Daoy (cell line): Measurements from ENCODE around the gene EPM2AIP1. TPM values are rescaled to one million over a fixed set of nuclear protein-coding genes. Genes with fewer than 3 reads are reported as not detected.
"Not testable (repeated sequence)": the region's sequence is repeated elsewhere in the genome, so short reads cannot be mapped to it uniquely, and the experiment has no call there.

Experiments used
- DNase-seq: peaks from one replicate; pipeline ENCODE4 v3.0.0-alpha.2; 2015; ENCODE audit warnings: low read depth
- total RNA-seq: library from RNA; depleted of rRNA; stranded (reverse); fragments of >200 nt; shearing (Covaris generic); gene quantifications from 2 replicates; pipeline ENCODE4 v1.2.3, GENCODE V29; 2014; rRNA removed

Gene EPM2AIP1
- total RNA-seq: 4.7 and 9.4 TPM in 2 replicates

DNA sequence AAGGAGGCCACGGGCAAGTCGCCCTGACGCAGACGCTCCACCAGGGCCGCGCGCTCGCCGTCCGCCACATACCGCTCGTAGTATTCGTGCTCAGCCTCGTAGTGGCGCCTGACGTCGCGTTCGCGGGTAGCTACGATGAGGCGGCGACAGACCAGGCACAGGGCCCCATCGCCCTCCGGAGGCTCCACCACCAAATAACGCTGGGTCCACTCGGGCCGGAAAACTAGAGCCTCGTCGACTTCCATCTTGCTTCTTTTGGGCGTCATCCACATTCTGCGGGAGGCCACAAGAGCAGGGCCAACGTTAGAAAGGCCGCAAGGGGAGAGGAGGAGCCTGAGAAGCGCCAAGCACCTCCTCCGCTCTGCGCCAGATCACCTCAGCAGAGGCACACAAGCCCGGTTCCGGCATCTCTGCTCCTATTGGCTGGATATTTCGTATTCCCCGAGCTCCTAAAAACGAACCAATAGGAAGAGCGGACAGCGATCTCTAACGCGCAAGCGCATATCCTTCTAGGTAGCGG is at the start of gene EPM2AIP1:
Gene EPM2AIP1, minus strand, starts transcription at position 326 of the 520 bp plus-strand sequence. Its CDS starts 54 bp downstream, at position 272.
- peak; percentile 99 for DNase-seq

DNA sequence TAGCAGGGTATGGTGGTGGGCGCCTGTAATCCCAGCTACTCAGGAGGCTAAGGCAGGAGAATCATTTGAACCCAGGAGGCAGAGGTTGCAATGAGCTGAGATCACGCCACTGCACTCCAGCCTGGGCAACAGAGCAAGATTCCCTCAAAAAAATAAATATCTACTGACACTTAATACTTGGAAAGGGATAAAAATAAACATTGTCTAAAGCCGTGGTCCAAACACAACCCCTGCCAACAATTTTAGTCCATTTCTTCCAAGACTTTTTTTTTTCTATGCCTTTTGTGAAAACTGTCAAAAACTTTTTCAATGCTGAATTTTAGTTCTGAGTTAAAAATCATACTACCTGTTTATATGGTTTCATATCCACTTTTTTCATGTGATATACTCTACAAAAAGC is 49.8 kb upstream of the EPM2AIP1 start:
- DNase-seq: not testable (repeated sequence)

DNA sequence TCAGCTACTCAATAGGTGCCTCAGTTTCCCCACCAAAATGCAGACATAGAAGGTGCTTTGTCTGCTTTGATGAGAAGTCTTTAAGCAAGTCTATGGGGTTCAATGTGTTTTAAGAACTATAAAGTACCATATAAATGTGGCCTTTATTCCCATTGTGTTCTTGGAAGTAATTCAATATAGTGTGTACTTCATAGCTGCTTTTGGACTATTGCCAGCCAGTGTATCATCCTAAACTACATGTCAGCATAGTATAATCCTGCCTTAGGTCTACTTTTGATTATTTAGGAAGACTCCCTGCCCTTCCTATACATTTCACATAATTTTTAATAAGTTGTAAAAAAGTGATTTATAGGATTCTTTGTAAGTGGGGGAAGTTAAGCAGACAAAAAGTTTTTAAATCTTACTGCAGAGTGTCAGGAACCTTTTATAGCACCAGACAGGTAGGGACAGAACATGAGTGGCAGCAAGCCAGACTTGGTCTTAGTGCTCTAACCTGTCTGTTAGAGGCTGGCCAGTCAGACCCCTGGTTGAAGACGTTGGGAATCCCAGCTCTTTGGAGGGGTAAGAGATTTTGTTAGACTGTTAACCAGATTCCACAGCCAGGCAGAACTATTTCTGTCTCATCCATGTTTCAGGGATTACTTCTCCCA is 48.7 kb upstream of the EPM2AIP1 start:
- DNase-seq: no peak

DNA sequence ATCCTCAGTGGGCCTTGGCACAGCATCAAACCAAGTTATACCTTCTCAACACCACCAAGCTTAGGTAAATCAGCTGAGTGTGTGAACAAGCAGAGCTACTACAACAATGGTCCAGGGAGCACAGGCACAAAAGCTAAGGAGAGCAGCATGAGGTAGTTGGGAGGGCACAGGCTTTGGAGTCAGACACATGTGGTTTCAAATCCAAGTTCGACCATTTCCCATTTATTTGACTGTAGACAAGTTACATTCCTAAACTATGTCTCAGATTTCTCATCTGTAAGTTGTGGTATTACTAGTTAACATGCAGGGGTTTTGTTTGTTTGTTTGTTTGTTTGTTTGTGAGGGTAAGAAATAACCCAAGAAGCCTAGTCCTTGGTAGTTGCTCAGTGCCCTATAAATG is 47.3 kb upstream of the EPM2AIP1 start:
- no peak for DNase-seq

DNA sequence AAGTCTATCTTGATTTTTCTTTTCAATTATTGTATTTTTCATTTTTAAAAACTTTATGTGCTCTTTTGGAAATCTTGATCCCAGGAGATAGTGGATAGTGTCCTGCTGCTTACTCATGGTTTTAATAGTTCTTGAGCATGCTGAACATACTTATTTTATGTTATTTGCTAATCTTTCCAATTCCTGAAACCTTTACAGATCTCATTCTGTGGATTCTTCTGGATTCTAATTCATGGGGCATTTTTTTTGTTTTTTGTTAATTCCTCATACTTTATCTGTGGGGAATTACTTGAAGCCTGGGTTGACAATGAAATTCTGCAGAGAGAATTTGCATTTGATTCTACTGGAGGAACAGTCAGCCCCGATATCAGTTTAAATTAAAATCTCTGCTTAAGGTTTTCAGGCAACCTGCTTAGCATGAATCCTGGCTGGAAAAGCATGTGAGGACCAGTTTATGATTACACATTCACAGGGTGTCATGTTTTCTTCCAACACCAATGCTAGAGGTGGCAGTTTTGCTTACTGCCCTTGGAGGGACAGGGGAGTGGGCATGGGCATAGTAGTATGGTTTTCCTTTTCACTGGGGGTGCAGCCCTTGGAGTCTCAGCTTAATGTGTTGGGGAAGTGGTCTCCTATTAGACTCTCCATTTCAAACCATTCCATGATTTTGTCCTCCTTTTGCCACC is 46.4 kb upstream of the EPM2AIP1 start:
- DNase-seq: no peak

DNA sequence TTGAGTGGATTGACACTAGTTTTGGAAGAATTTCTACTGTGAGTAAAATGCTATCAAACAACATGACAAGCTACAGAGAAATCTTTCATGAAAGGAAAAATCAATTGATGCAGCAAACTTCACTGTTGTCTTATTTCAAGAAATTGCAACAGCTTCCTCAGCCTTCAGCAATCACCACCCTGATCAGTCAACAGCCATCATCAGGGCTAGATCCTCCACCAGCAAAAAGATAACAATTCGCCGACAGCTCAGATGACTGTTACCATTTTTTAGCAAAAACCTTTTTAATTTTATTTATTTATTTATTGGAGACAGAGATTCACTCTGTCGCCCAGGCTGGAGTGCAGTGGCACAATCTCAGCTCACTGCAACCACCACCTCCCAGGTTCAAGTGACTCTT is 44.4 kb upstream of the EPM2AIP1 start:
- DNase-seq: no peak

DNA sequence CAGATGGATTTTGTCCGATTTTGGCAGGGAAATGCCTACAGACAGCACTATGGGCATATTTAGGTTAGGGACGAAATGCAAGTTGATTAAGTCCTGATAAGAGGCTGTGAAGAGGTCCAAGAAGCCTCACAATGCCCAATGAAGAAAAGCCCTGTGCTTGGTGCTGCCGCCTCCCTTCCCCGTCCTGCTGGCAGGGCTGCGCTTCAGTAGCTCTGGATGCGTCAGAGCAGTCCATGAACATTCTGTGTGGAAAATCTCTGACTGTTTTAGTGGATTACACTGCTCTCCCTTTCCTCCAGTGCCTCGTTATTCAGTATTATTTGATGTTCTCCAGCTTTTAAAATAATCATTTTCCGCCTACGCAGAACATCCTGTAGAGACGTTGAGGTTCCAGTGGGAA is 40.0 kb upstream of the EPM2AIP1 start:
- no peak for DNase-seq

DNA sequence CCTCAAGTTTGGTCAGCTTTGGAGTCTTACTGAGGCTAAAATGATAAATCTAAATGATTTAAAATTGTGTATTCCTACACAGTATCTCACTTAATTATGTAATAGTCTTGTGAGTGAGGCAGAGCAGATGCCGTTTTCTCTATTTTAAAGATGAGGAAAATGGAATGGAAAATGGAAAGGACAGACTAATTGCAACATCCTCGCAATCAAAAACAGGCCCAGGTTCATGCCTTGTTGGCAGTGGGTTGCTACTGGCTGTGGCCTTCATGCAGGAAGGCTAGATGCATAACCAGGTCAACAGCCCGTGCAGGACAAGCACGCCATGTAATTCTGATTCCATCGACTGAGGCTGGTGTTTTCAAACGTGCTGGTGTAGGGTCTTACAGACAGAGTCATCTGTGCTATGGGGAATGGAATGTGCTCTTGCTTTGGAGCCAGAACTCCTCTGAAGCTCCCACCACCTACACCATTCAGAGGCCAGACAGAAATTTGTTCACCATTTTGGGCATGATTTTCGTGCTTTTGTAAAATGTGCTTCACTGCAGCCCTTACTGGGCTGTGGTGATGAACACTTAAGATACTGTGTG is 38.3 kb upstream of the EPM2AIP1 start:
- DNase-seq: no peak

DNA sequence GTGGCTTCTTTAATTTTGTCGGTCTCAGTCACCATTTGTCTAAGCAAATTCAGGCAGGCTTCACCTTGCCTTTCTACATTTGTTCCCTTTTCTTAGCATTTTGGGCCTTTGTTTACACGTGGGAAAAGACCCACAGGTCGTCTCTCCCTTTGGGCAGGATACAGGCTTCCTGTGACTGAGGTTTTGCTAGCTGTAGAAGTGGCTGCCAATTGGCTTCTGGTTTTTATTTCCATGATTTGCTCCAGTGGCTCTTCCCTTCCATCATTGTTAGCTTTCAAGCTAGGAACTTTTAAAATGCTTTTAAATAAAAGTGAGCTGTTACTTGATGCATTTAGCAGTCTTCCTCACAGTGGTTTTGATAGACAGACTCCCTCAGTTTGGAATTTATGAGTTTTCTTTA is 37.7 kb upstream of the EPM2AIP1 start:
- no peak for DNase-seq

DNA sequence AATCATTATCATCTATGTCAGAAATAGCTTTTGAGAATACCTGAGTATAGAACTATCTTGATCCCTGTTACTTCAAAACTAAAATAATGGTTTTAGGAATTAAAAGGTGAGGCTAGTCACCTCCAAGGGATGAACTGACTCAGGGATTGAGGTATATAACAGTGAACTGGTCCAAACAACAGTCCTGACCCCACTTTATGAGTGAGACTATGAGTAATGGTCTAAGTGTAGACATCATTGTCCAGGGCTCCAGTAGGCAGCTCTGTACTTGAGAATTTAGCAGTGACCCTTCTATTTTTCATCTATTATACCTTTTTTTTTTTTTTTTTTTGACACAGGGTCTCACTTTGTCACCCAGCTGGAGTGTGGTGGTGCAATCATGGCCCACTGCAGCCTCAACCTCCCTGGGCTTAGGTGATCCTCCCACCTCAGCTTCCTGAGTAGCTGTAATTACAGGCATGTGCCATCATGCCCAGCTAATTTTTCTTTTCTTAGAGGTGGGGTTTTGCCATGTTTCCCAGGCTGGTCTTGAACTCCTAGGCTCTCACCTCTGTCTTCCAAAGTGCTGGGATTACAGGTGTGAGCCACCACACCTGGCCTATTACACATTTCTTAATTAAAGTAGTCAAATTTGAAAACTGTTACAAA is 36.7 kb upstream of the EPM2AIP1 start:
- DNase-seq: no peak

DNA sequence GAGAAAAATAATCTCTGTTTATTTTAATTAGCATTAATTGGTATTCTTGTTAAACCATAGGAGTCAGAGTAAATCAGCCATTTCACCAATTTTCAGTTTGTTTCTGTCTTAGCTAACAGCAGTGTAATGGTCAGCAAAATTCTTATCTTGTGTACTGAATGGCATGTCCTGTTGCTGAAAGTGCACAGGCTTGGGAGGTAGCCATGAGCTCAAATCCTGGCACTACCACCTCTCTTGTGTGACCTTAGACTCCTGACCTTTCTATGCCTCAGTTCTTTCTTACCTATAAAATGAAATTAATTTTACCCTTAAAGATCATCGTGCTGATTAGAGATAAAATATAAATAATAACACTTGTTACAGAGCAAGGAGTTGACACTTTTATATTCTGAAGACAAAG is 36.2 kb upstream of the EPM2AIP1 start:
- DNase-seq: no peak

DNA sequence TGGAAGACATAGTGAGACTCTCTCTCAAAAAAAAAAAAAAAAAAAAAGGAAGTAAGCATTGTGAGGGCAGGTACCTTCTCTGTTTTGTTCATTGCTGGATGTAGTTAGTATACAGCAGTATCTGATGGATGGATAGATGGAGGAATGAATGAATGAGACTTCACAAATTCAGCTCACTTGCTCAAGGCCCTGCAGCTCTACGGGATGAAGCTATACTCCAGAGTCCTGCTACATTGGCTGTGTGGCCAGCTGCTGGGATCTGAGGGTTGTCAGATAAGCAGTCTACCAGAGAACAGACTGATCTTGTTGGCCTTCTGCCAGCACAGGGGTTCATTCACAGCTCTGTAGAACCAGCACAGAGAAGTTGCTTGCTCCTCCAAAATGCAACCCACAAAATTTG is 35.4 kb upstream of the EPM2AIP1 start:
- no peak for DNase-seq

DNA sequence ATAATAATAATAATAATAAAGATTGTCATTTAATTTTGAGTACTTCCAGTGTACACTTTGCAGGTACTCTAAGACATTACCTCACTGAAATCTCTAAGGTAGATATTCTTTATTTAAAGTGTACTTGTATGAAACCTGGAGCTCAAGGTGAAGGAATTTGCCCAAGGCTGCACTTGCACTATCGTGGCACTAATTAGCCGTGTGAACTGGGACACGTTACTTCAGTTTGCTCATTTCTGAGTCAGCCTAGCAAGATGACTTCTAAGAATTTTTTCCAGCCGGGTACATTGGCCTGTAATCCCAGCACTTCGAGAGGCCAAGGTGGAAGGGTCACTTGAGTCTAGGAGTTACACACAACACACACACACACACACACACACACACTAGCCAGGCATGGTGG is 33.9 kb upstream of the EPM2AIP1 start:
- DNase-seq: no peak

DNA sequence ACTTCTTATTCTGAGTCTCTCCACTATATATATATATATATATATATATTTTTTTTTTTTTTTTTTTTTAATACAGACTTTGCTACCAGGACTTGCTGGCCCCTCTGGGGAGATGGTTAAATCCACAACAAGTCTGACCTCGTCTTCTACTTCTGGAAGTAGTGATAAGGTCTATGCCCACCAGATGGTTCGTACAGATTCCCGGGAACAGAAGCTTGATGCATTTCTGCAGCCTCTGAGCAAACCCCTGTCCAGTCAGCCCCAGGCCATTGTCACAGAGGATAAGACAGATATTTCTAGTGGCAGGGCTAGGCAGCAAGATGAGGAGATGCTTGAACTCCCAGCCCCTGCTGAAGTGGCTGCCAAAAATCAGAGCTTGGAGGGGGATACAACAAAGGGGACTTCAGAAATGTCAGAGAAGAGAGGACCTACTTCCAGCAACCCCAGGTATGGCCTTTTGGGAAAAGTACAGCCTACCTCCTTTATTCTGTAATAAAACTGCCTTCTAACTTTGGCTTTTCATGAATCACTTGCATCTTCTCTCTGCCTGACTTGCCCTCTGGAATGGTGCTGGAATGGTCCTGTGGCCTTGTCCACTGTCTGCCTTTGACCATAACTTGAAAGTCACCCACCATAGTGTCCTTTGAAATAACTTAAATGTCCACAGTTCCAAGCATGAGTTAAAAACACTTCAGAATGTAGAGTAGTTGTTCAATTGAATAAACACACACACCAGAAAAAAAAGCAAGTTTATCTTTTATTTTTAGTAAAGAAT is 32.8 kb upstream of the EPM2AIP1 start:
- DNase-seq: no peak

DNA sequence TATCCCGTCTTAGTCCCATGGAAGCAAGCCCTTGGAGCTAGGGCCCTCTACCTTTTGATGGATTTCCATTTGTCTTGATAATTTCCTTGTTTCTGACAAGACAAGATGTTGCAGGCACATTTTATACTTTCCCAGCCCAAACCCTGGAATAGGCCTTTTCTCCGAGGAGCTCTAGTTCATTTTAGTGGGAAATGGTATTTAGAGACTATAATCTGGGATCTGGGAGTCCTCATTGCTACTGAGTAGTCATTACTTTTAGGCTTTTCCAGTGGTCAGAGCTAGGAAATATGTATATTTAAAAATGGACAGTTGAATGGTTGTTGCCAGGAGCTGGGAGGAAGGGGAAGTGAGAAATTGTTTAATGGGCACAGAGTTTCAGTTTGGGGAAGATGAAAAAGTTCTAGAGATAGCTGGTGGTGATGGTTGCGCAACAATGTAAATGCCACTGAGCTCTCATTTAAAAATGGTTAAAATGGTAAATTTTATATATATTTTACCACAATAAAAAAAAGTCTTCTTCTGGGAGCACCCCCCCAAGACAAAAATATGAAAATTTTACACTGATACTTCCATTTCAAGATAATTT is 32.0 kb upstream of the EPM2AIP1 start:
- no peak for DNase-seq

DNA sequence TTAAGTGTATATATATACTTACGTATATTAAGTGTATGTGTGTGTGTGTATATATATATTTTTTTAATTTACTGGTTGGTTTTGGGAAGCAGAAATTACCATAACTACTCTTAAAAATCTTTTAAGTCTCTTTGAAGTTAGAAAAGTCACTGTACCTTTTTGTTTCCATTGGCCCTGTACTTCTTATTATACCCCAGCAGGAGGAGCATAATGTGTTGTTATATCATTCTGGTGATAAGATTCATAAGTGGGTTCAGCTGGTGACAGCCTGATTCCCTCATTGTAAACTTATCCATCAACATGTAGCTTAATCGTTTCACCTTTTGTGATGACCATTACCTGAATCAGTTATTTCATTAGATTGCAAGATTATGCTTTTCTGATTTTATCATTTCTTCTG is 31.2 kb upstream of the EPM2AIP1 start:
- no peak for DNase-seq

DNA sequence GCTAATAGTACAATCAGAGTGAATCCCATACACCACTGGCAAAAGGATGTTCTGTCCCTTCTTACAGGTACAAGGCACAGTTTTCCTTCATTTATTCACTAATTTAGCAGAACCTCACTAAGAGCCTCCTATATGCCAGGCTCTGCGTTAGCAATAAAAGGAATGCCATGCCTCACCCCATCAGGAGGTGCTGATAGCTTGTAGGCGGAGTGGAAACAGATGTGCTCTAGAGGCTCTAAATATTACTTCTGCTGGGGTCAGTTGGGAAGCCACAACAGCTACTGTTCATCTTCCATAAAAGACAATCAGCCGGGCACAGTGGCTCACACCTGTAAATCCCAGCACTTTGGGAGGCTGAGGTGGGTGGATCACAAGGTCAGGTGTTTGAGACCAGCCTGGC is 24.8 kb upstream of the EPM2AIP1 start:
- DNase-seq: no peak

DNA sequence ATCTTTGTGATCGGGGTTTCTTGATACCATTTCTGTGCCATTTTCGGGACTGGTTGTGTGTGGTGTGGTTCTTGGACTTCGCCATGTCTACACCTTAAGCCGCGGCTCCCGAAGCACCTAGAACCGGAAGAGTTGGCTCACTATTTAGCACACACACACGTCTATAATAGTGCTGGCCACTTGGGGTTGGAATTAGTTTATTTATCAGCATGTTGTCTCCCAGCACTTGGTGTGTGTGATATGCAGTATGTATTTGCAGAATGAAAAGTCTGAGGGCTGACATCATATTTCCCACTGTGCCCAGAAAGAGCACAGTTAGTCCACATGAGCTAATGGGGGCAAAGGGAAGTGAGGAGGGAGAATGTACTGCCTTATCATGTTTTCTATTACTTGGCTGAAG is 24.0 kb upstream of the EPM2AIP1 start:
- DNase-seq: no peak

DNA sequence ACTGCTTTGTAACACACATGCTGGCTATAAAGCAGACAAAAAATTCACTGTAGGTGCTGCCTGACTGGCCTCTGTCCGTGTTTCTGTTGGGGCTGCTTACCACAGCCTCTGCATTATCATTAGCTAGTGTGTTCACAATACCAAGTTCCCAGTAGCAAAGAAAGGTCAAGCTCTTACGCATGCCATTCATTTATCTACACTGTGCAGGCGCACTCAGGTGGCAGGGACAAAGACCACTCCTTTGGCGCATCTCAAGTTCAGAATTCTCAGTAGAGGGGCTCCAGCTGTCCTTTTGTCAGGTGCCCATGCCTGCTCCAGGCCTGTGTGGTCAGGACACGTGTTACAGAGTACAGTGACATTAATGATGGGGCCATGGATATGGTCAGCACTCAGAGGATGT is 22.7 kb upstream of the EPM2AIP1 start:
- DNase-seq: no peak

DNA sequence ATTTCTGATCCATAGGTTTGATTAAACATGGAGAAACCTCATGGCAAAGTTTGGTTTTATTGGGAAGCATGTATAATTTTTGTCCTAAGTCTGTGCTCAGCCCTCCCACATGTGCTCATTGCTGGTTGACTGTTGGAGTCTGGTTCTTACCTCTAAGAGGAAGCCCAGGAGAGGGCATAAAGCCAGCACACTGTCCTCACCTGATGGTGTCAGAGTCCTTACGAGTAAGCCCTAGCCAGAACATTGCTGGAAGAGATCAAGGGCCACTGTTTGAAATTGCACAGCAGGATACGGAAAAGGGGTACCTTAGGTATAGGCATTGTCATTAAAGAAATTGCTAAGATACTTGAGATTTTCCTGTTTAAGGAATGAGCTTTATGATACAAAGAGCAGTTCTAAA is 21.7 kb upstream of the EPM2AIP1 start:
- no peak for DNase-seq
